Measurements from ENCODE around the gene SERINC5.
"Not testable (repeated sequence)": the region's sequence is repeated elsewhere in the genome, so short reads cannot be mapped to it uniquely, and the experiment has no call there.

SERINC5 gene

GRCh38 chr5:80194468-80194867, 61.4 kb downstream of the SERINC5 start:
- no peak for DNase-seq

DNA sequence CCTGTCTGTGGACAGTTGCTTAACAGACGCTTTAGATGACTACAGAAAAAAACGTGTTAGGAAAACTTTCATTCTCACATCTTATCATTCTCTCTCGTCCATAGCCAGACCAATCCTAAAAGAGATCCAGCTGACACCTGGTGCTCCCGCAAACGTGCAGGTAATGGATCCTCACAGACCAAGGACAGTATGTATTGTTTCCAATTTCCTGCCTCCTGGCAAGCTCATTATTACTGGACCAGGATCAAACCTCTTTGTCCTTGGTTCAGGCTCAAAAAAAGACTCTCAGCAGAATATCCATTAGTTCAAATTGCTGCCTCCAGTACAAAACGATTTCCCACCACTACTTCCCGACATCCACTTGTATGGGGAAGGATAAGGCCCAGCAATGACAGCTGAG, 62.4 kb downstream of the SERINC5 start:
- DNase-seq = peak; percentile 72

- DNase-seq = peak; percentile 22
These were observed 63.2 kb downstream of the SERINC5 start for GRCh38 chr5:80192507-80193241.

DNA sequence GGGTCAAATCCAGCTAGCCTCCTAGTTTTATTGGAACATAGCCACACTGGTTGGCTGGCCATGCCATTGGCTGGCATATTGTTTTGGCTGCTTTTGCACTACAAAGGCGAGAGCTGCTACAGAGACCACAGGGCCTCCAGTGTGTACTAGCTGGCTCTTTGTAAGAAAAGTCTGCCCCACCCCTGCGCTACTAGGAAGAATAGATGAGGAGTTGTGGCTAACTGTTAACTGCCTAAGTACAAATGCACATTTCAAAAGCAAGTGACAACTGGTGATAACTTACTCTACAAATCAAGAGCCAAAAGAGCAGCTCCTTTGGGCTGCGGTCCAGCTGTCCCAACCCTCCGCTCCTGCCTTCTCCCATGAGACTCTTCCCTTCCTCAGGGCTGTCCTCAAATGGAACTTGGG, 63.9 kb downstream of the SERINC5 start:
- DNase-seq = peak; percentile 20

DNA sequence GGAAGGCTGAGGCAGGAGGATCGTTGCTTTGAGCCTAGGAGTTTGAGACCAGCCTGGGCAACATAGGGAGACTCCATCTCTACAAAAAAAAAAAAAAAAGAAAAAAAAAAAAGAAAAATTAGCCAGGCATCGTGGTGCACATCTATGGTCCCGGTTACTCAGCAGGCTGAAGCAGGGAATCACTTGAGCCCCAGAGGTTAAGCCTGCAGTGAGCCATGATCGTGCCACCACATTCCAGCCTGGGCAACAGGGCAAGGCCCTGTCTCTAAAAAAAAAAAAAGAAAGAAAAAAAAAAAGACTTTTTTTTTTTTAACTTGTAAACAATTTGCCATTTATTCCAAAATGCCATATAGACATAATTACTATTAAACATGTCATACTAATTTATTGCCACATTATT, 64.5 kb downstream of the SERINC5 start:
- no peak for DNase-seq

DNA sequence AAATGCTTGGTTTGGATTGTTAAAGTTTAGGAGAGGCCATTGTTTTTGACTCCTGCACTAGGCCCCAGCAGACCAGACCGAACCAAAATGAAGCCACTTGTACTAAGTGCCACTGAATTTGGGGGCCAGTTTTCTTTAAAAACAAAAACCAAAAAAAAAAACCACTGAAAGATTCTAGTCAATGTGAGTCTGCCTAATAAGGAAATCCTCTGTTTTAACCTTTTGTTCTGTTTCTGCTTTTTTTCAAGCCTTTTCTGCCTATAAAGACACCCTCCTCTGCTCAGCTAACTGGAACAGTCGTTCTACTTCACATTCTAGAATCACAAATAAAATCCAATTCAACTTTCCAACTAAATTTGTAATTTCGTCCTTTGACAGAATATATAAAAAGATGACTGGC, 64.9 kb downstream of the SERINC5 start:
- DNase-seq = no peak

- DNase-seq = no peak
These were observed 66.1 kb downstream of the SERINC5 start for GRCh38 chr5:80189701-80190100.

DNA sequence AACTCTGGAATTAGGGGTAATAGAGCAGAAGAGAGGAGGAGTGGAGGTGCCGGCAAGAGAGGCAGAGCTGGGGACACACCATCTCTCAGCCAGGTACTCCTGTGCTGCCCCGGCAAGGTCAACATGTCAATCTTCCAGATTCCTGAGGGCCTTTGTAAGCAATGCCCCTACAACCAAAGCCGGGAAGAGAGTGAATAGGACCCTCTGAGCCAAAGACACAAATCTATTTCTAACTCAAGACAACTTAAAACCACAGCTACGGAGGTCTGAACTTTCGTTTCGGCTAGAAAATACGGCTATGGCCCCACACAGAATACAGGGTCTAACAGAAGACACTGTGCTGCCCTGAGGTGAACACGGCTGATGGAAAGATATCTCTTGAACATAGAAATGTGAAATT, 66.6 kb downstream of the SERINC5 start:
- DNase-seq = no peak

DNA sequence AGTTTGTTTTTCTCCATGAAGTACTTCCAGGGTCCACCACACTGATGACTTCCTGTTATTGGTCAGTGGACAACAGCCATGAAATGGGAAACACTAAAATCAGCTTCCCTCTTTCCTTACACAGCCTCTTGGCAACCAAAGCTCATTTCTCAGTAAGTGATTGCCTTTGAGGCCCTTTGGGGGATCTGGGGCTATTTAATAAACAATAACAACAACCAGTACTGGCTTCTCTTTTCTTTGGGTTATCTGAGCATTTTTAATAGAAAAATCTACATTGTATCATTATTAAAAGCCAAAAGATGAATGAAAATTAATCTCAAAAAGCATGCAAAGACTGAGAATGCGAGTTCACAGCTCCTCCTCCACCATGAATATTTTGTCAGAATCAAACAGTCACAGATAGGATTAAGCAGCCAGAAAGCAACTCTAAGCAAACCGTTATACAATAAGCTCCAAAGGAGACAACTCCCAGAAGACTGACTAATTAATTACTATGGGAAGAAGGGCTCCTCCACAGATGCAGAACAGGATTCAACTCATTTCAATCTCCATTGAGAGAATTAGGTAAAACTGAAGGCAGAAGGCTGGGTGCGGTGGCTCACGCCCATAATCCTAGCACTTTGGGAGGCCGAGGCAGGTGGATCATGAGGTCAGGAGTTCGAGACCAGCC, 68.3 kb downstream of the SERINC5 start:
- DNase-seq = no peak

GRCh38 chr5:80185535-80185934, 70.3 kb downstream of the SERINC5 start:
- DNase-seq = not testable (repeated sequence)

- no peak for DNase-seq
These were observed 70.8 kb downstream of the SERINC5 start for GRCh38 chr5:80185095-80185494.

DNA sequence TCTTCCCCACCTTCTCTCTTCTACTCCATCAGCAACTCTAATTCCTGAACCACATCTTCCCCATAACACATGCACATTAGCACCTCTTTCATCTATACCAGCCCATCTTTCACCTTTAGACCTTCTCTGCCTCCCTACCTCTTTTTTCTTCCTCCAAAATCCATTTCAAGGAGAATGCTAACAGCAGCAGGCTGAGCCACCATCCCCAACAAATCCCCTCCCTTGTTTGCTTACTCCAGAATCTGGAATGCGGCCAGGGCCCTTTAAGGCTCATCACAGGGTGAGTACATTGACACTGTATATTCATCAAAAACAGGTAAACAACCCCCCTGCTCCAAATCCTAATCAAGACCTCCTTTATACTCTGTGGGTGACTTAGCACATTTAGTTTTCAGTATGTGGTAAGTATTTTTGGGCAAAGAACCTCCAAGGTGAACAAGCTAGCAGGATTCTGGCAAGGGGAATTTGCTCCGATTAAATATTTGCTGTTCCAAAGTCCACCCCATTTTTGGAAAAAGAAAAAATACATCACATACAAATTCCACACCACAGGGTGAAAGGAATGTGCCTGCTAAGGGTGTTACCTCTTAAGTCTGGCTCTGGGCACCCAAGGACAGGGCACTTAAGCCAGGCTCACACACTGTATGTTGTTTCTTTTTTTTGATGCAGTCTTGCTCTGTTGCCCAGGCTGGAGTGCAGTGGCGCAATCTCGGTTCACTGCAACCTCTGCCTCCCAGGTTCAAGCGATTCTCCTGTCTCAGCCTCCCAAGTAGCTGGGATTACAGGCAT, 71.4 kb downstream of the SERINC5 start:
- DNase-seq = no peak

- DNase-seq = not testable (repeated sequence)
These were observed 72.1 kb downstream of the SERINC5 start for GRCh38 chr5:80183728-80184234.

DNA sequence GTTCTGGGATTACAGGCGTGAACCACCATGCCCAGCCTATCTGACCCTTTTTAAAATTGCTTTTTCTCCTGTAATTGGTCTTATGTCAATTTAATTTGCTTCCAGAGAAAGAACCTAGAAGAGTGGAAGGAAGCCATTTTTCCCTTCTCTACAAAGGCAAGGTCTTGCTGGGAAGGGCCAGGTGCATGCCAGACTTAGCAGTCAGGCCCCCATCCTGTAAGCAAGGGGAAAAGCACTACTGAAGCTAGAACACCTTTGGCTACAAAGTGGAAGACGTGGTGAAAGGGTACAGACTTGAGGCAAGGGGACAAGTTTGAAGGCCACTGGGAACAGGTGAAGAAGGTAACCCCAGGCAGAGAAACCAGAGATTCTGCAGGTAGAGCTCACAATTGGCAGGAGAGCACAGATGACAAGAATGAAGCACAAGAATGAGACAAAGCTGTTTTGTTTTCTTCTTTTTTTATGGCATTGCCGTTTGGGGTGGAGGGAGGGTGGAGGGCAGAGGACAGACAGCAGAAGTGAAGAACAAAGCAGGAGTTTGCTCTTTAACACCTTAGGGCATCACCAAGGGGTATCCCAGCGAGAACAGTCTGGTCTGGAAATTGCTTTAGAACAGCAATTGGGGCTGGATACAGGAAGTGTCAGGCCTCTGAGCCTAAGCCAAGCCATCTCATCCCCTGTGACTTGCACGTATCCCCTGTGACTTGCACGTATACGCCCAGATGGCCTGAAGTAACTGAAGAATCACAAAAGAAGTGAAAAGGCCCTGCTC, 72.9 kb downstream of the SERINC5 start:
- no peak for DNase-seq

- no peak for DNase-seq
These were observed 74.1 kb downstream of the SERINC5 start for GRCh38 chr5:80181618-80182211.

- no peak for DNase-seq
These were observed 78.6 kb downstream of the SERINC5 start for GRCh38 chr5:80177236-80177635.

DNA sequence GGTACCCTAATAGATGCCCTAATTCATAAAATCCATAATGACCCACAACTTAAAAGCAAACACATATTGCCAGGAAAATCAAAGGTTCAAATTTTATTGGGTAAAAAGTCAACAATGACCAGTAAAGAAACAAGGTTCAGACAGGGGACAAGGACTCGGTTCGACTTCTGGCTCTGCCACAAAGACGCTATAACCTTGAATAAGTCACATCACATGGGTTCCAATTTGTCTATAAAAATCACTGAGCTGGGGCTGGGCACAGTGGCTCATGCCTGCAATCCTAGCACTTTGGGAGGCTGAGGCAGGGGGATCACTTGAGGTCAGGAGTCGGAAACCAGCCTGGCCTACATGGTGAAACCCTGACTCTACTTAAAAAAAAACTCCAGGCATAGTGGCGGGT, 80.5 kb downstream of the SERINC5 start:
- no peak for DNase-seq

DNA sequence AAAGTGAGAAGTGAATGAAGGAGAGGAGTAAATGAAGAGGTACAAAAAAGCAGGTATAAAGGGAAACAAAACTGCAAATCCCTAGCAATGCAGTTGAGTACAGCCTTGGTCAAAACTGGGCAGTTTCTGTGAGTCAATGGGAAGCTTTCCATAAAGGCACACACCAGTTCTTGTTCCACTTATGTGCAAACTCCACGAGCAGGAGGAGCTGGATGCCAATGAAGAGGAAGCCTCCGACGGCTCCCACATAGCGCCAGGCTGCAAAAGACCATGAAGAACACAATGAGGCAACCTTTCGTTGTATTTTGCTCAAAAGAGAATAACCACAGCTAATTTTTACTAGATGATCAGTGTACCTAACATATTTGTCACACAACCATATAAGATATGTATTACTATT, 81.1 kb downstream of the SERINC5 start:
- no peak for DNase-seq

- no peak for DNase-seq
These were observed 83.7 kb downstream of the SERINC5 start for GRCh38 chr5:80172067-80172695.

- no peak for DNase-seq
These were observed 85.7 kb downstream of the SERINC5 start for GRCh38 chr5:80170117-80170535.

- DNase-seq = no peak
These were observed 87.3 kb downstream of the SERINC5 start for GRCh38 chr5:80168388-80169028.

Measured in eye (tissue), 1 donor.